HEK293 (cell line): ENCODE measurements around the gene OBSCN.

ENCODE experiments used
- CTCF ChIA-PET: fragments of 350-600 bp; formaldehyde crosslinking; extraction: SDS; loops from one replicate; lab custom pipeline; 2021; ENCODE audit warnings: antibody characterized with exemption; lab: Yijun Ruan, JAX
- POLR2A ChIA-PET: fragments of 300-600 bp; formaldehyde crosslinking; extraction: SDS; loops from one replicate; lab custom pipeline; 2020; ENCODE audit warnings: antibody characterized with exemption, inconsistent platforms; lab: Yijun Ruan, JAX
- H3K27ac ChIP-seq: fragments of 200-500 bp; sonication (Bioruptor generic); 2 replicates; pipeline ENCODE4 v1.5.1; 2014; ENCODE audit warnings: low read depth, low read length, control low read depth, inconsistent platforms; ENCODE audit errors: extremely low read depth
- H3K36me3 ChIP-seq, 2 experiments: fragments of 200-500 bp in 1 of 2; sonication (Bioruptor generic) in 1 of 2; 1 replicate in 1 of 2; 2 replicates in 1 of 2; pipeline ENCODE4 v1.5.1; 2014 to 2017; ENCODE audit warnings: inconsistent platforms in 2 of 2, low read length in 2 of 2; ENCODE audit not compliant: control insufficient read depth in 2 of 2, insufficient read depth in 1 of 2
- H3K4me1 ChIP-seq: fragments of 200-500 bp; sonication (Bioruptor generic); 2 replicates; pipeline ENCODE4 v1.5.1; 2014; ENCODE audit warnings: mild to moderate bottlenecking, low read length, inconsistent platforms; ENCODE audit not compliant: control insufficient read depth, insufficient read depth
- H3K4me3 ChIP-seq: 2 replicates; pipeline ENCODE4 v1.5.1; 2011; ENCODE audit warnings: low read depth, mild to moderate bottlenecking, control low read depth, low read length, moderate library complexity
- H3K9me3 ChIP-seq: fragments of 200-500 bp; sonication (Bioruptor generic); 2 replicates; pipeline ENCODE4 v1.5.1; 2014; ENCODE audit warnings: low read depth, low read length, inconsistent platforms; ENCODE audit not compliant: control insufficient read depth, insufficient read depth
- GLIS1 ChIP-seq: fragments of 450-650 bp; formaldehyde crosslinking; IDR thresholded peaks from 2 replicates; pipeline ENCODE4 v1.5.1; 2016; ENCODE audit warnings: missing biosample characterization, missing genetic modification characterization
- HOXC10 ChIP-seq: sonication (generic); formaldehyde crosslinking; IDR thresholded peaks from 2 replicates; pipeline ENCODE4 v1.8.1; 2023; ENCODE audit warnings: mild to moderate bottlenecking, missing genetic modification reagents
- PRDM1 ChIP-seq: fragments of 450-650 bp; formaldehyde crosslinking; IDR thresholded peaks from 2 replicates; pipeline ENCODE4; 2016; ENCODE audit warnings: missing biosample characterization, missing genetic modification characterization
- PRDM10 ChIP-seq: fragments of 450-650 bp; formaldehyde crosslinking; IDR thresholded peaks from 2 replicates; pipeline ENCODE4 v1.5.1; 2016; ENCODE audit warnings: missing biosample characterization, missing genetic modification characterization
- REPIN1 ChIP-seq: fragments of 450-650 bp; formaldehyde crosslinking; IDR thresholded peaks from 2 replicates; pipeline ENCODE4 v1.5.1; 2017; ENCODE audit warnings: missing biosample characterization, missing genetic modification characterization, low read depth
- SALL2 ChIP-seq: fragments of 450-650 bp; formaldehyde crosslinking; IDR thresholded peaks from 2 replicates; pipeline ENCODE4 v1.5.0; 2017; ENCODE audit warnings: missing biosample characterization, mild to moderate bottlenecking, missing genetic modification characterization, borderline replicate concordance
- SP7 ChIP-seq: fragments of 450-650 bp; formaldehyde crosslinking; IDR thresholded peaks from 2 replicates; pipeline ENCODE4 v1.5.1; 2016; ENCODE audit warnings: missing biosample characterization, missing genetic modification characterization
- ZBTB11 ChIP-seq: fragments of 450-650 bp; formaldehyde crosslinking; conservative IDR thresholded peaks from 2 replicates; pipeline ENCODE4 v1.5.1; 2016; ENCODE audit warnings: low read depth, missing biosample characterization, missing genetic modification characterization
- ZNF121 ChIP-seq: fragments of 450-650 bp; formaldehyde crosslinking; IDR thresholded peaks from 2 replicates; pipeline ENCODE4 v1.5.1; 2016; ENCODE audit warnings: missing biosample characterization, missing genetic modification characterization
- ZNF155 ChIP-seq: fragments of 450-650 bp; formaldehyde crosslinking; IDR thresholded peaks from 2 replicates; pipeline ENCODE4 v1.5.1; 2016; ENCODE audit warnings: missing biosample characterization, missing genetic modification characterization
- ZNF16 ChIP-seq: fragments of 450-650 bp; formaldehyde crosslinking; IDR thresholded peaks from 2 replicates; pipeline ENCODE4 v1.5.1; 2016; ENCODE audit warnings: low read depth, missing biosample characterization, missing genetic modification characterization
- ZNF19 ChIP-seq: fragments of 450-650 bp; formaldehyde crosslinking; IDR thresholded peaks from 2 replicates; pipeline ENCODE4; 2016; ENCODE audit warnings: missing biosample characterization, missing genetic modification characterization, low read depth
- ZNF211 ChIP-seq: fragments of 450-650 bp; formaldehyde crosslinking; IDR thresholded peaks from 2 replicates; pipeline ENCODE4 v1.5.1; 2016; ENCODE audit warnings: low read depth, missing biosample characterization, missing genetic modification characterization
- ZNF221 ChIP-seq: fragments of 450-650 bp; formaldehyde crosslinking; IDR thresholded peaks from 2 replicates; pipeline ENCODE4 v1.5.1; 2017; ENCODE audit warnings: missing biosample characterization, missing genetic modification characterization, borderline replicate concordance
- ZNF416 ChIP-seq: fragments of 450-650 bp; formaldehyde crosslinking; IDR thresholded peaks from 2 replicates; pipeline ENCODE4 v1.5.1; 2016; ENCODE audit warnings: missing biosample characterization, missing genetic modification characterization
- ZNF48 ChIP-seq: fragments of 450-650 bp; formaldehyde crosslinking; IDR thresholded peaks from 2 replicates; pipeline ENCODE4 v1.5.1; 2016; ENCODE audit warnings: missing biosample characterization, missing genetic modification characterization
- ZNF501 ChIP-seq: fragments of 450-650 bp; formaldehyde crosslinking; IDR thresholded peaks from 2 replicates; pipeline ENCODE4 v1.5.1; 2016; ENCODE audit warnings: missing biosample characterization, missing genetic modification characterization
- ZNF561 ChIP-seq: fragments of 450-650 bp; IDR thresholded peaks from 2 replicates; pipeline ENCODE4 v1.5.1; 2018; ENCODE audit warnings: missing biosample characterization, missing genetic modification characterization, borderline replicate concordance
- ZNF664 ChIP-seq: fragments of 450-650 bp; formaldehyde crosslinking; IDR thresholded peaks from 2 replicates; pipeline ENCODE4 v1.5.1; 2016; ENCODE audit warnings: missing biosample characterization, missing genetic modification characterization
- ZNF670 ChIP-seq: fragments of 450-650 bp; formaldehyde crosslinking; IDR thresholded peaks from 2 replicates; pipeline ENCODE4 v1.5.1; 2016; ENCODE audit warnings: missing biosample characterization, missing genetic modification characterization, low read depth
- ZNF707 ChIP-seq: fragments of 450-650 bp; formaldehyde crosslinking; IDR thresholded peaks from 2 replicates; pipeline ENCODE4 v1.5.1; 2016; ENCODE audit warnings: missing biosample characterization, missing genetic modification characterization
- ZNF768 ChIP-seq: fragments of 450-650 bp; formaldehyde crosslinking; IDR thresholded peaks from 2 replicates; pipeline ENCODE4 v1.5.1; 2018; ENCODE audit warnings: missing biosample characterization, mild to moderate bottlenecking, missing genetic modification characterization
- TF ChIP-seq, protein P1 (sequence below): fragments of 450-650 bp; formaldehyde crosslinking; IDR thresholded peaks from 2 replicates; pipeline ENCODE4 v1.5.1; 2016; ENCODE audit warnings: missing biosample characterization, missing genetic modification characterization, borderline replicate concordance

OBSCN gene

GRCh38 chr1:228289996-228290881 lies 82.4 kb downstream of the OBSCN start:
- ChIA-PET POLR2A (interaction anchor here (1.0 kb wide), 1 partner anchor 133 kb away, joined by 3 read pairs; no protein-coding TSS in a partner anchor), CTCF (interaction anchor here (0.5 to 0.7 kb wide), 2 partner anchors 96 to 190 kb away, joined by 3 to 4 read pairs; no protein-coding TSS in a partner anchor)
- TF ChIP-seq ZNF221 (tag by site-specific recombination) (no peak), ZNF16 (tag by site-specific recombination) (no peak), SALL2 (tag by site-specific recombination) (no peak), ZNF155 (tag by site-specific recombination) (no peak), ZNF416 (tag by site-specific recombination) (no peak), ZNF211 (tag by site-specific recombination) (no peak), ZNF561 (tag by site-specific recombination) (no peak), PRDM10 (tag by site-specific recombination) (no peak), ZNF19 (tag by site-specific recombination) (no peak), ZNF501 (tag by site-specific recombination) (no peak), REPIN1 (no peak), HOXC10 (no peak), ZNF121 (tag by site-specific recombination) (no peak)
- H3K4me3 ChIP-seq: no peak overlapping the region
- H3K9me3 ChIP-seq: no peaks in the 10 kb centered on the region
- no peaks in the 10 kb centered on the region for H3K4me1 ChIP-seq
- H3K36me3 ChIP-seq: no peaks in the 10 kb centered on the region
- H3K27ac ChIP-seq: no peak overlapping the region

DNA sequence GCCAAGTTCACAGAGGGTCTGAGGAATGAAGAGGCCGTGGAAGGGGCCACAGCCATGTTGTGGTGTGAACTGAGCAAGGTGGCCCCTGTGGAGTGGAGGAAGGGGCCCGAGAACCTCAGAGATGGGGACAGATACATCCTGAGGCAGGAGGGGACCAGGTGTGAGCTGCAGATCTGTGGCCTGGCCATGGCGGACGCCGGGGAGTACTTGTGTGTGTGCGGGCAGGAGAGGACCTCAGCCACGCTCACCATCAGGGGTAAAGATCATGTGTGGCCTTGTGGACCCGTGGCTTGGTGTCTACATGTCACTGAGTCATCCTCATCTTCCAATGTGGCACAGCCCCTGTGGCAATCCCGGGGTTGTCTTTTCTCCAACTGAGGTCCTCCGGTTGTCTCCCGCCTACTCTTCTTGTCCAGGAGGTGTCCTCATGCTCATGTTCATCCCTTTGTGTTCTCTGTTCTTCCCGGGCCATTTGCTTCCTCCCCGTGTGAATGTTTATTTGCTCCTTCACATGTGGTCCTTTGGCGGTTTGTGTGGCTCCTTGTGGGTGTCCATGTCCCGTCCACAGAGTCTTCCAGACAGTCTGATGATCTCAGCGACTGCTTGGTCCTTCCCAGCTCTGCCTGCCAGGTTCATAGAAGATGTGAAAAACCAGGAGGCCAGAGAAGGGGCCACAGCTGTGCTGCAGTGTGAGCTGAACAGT lies 84.2 kb downstream of the OBSCN start:
- Histone ChIP-seq H3K9me3 (no peaks in the 10 kb centered on the region), H3K4me1 (no peaks in the 10 kb centered on the region), H3K36me3 (no peaks in the 10 kb centered on the region), H3K27ac (no peak overlapping the region), H3K4me3 (no peak overlapping the region)
- CTCF ChIA-PET: no interaction called here
- TF ChIP-seq ZNF670 (tag by site-specific recombination) (no peak), GLIS1 (tag by site-specific recombination) (peak; percentile 43), PRDM1 (tag by site-specific recombination) (no peak)
- POLR2A ChIA-PET: no interaction called here

- Histone ChIP-seq H3K36me3 (no peaks in the 10 kb centered on the region), H3K9me3 (no peaks in the 10 kb centered on the region), H3K4me1 (no peaks in the 10 kb centered on the region), H3K27ac (no peak overlapping the region), H3K4me3 (no peak overlapping the region)
- ChIA-PET CTCF (no interaction called here), POLR2A (no interaction called here)
- TF ChIP-seq, protein P1, sequence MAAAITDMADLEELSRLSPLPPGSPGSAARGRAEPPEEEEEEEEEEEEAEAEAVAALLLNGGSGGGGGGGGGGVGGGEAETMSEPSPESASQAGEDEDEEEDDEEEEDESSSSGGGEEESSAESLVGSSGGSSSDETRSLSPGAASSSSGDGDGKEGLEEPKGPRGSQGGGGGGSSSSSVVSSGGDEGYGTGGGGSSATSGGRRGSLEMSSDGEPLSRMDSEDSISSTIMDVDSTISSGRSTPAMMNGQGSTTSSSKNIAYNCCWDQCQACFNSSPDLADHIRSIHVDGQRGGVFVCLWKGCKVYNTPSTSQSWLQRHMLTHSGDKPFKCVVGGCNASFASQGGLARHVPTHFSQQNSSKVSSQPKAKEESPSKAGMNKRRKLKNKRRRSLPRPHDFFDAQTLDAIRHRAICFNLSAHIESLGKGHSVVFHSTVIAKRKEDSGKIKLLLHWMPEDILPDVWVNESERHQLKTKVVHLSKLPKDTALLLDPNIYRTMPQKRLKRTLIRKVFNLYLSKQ (tag by site-specific recombination): no peak
- no peak for TF ChIP-seq ZNF664 (tag by site-specific recombination)
- TF ChIP-seq ZNF768 (tag by site-specific recombination): no peak
- TF ChIP-seq ZNF48 (tag by site-specific recombination): no peak
- no peak for TF ChIP-seq ZBTB11 (tag by site-specific recombination)
- TF ChIP-seq ZNF707: no peak
- TF ChIP-seq SP7 (tag by site-specific recombination): no peak
Observed at GRCh38 chr1:228292609-228292911, 84.7 kb downstream of the OBSCN start.
